GM11168 (cell line): ENCODE results near the gene VPS33B.
"Not testable (repeated sequence)": the region's sequence is repeated elsewhere in the genome, so short reads cannot be mapped to it uniquely, and the experiment has no call there.

Experiments used
- in situ Hi-C: fragments of 300-500 bp; cut with MboI; formaldehyde crosslinking; loops from one replicate; pipeline ENCODE4 v1.12.0; 2022; ENCODE audit warnings: low sequenced_read_pairs; ENCODE audit not compliant: unreplicated experiment

Gene VPS33B

DNA sequence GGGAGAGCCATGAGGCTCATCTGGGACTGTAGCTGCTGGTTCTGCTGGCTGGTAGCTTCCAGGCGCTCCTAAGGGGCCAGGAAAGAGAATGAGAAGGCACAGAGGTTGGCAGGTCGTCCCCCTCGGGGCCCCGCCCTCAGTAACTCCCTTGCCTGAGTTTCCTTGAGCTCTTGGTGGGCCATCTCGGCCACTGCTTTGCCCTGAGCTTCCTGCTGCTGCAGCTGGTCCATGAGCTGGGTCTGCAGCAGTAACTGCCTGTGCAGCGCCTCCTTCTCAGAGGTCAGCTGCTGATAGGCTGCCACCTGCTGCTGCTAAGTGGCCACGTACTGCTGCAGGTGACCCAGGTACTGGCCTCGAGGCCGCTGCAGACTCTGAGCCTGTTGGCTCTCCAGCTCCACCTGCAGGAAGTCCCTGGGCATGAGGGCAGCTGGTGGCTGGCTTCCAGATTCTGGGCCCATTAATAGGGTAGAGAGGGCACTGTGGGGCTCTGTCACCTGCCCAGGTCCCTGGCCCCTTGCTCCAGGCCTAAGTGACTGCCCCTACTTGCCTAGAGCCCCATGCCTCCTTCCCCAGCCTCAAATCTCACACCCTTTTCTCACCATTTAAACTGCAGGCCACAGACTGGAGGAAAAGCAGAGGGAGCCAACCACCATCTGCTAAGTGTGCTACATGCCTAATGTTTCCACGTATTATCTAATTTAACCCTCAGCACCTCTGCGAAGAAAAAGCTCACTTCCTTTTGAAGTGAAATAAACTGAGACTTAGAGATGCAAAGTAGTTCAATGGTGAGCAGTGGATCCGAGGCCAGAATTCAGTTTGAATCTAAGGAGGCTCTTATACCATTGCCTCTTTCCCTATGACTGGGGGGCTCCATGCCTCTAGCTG is 10.8 kb upstream of the VPS33B start:
- in situ Hi-C loops = loop anchor here (10.0 kb wide), 1 partner anchor 78 kb away; the partner anchor contains the start of gene RCCD1

DNA sequence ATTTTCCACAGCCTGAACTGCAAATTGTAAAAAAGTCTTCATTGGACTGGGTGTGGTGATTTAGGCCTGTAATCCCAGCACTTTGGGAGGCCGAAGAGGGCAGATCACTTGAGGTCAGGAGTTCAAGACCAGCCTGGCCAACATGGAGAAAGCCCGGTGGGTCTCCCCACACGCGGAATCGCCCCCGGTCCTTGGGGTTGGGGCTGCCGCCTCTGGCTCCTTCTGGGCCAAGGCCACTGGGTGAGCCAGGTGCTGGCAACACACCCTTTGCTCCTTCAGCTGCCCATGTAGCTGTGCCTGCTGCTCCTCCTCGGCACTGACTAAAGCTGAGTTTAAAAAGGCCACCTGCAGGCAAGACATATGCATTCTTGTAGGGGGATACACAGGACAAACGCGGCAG is 9.4 kb upstream of the VPS33B start:
- in situ Hi-C loops = loop anchor here (10.0 kb wide), 1 partner anchor 77 kb away; the partner anchor contains the start of gene RCCD1

DNA sequence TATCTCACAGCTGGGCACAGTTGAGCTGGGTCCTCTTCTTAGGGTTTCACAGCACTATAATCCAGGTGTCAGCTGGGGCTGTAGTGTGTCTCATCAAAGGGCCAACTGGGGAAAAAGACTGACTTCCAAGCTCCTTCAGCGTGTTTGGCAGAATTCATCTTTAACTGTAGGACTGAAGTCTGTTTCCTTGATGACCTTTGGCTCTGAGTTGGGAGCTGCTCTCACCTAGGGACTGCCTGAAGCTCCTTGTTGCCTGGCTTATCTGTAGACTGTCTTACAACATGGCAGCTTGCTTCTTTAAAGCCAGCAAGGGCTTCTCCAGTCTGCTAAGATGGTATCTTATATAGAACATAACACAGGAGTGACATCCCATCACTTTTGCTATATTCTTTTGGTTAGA is 5.3 kb upstream of the VPS33B start:
- in situ Hi-C loops = no loop called here

DNA sequence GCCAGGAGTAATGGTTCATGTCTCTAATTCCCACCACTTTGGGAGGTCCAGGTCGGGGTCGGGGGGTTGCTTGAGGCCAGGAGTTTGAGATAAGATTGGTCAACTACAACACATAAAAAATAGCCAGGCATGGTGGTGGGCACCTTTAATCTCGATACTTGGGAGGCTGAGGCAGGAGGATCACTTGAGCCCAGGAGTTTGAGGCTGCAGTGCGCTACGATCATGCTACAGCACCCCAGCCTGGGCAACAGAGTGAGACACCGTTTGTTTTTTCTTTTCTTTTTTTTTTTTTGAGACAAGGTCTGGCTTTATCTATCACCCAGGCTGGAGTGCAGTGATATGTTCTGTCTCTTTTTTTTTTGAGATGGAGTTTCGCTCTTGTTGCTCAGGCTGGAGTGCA is 1.3 kb upstream of the VPS33B start:
- in situ Hi-C loops = no loop called here

DNA sequence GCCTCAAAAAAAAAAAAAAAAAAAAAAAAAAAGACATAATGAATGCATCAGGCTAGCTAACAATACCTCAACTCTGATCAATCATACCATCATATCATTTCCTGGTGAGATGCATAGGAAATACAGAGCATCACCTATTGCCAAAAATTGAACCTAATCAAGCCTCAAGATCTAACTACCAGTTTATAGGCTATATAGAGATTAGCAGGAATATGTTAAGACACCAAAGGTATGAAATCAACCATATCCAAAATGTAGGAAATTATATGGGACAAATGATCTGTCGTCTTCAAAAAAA is 387 bp upstream of the VPS33B start:
- in situ Hi-C loops = no loop called here

DNA sequence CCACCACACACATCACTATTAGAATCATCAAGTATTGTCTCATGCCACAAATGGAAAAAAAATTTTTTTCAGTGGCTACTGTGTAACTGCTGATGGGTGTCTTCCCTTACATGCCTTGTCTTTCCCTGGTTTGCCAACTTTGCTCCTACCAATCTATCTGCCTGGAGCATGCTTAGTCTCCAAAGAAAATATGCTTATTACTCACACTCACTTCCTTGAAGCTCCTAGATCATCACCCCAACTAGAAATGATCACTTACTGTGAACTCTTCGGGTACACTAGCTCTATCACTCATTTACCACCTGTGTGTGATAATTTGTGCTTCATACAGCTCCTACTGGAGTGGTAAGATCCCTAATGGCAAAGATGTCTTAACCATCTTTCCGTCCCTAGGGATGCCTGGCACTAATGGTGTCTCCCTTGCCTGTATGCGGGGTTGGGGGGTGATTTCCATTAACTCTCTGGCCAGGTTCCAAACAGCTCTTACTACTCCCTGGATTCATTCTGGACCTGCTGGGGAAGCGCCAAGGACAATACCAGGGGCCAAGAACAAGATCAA is 799 bp downstream of the VPS33B start:
- in situ Hi-C loops = no loop called here

DNA sequence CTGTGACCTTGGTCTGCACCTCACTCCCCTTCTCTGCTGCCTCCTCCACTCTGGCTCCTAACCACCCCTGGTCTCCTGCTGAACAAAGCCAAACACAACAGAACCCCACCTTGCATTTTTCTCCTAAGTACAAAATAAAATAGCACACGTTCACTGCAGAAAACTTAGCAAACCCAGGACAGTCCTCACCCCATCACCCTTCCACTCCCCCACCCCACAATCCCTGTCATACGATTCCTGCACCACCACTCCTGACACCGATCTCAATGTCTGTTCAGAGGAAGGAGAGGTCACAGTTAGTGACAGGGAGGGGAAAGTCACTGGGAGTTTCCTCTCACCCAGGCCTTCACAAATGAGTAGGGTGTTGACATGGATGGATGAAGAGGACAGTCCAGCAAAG is 4.2 kb downstream of the VPS33B start:
- in situ Hi-C loops = no loop called here

DNA sequence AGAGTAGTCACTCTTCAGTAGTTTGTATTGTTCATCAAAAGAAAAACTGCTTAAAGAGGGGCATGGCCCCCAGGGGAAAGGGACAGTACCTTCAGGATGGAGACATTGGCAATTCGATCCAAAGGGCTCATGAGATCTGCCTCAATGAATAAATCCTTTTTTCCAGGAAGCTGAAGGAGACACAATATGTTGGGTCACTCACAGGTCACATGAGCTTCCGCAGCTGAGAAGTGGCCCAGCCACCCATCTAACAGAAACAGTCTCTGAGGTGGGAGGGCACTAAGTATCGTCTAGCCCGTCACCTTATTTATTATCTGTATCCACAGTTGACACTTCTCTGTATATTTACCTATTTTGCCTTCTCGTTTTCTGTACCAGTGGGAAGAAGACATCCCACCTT is 4.7 kb downstream of the VPS33B start:
- in situ Hi-C loops = no loop called here

DNA sequence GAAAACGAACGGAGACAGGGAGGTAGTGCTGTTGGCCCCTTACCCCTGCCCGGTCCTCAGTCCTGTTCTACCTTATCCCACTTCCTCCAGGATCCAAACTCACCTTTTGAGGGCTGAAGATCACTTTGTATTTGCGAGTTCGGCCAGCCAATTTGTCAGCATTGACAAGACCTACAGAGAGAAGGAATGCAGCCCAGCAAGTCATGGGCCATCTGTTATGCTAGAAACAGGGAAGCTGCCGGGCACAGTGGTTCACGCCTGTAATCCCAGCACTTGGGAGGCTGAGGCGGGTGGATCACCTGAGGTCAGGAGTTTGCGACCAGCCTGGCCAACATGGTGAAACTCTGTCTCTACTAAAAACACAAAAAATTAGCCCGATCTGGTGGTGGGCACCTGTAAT is 8.7 kb downstream of the VPS33B start:
- in situ Hi-C loops = not testable (repeated sequence)

DNA sequence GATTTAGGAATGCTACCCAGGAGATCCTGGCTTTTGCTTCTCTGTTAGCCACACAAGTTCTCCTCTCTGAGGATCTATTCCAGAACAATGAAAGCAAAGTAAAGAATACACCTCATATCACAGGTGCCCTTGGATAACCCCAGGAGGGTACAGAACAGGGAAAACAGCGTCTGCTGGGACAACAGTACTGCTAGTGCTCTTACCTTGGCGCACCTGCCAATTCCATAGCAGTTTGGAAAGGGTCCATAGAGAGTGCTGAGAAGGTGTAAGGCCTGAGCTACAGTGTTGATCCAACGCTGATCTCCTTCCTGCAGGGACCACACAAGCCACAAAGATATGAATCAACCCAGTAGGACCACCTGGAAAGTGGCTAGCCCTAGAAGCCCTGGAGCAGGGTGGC is 15.1 kb downstream of the VPS33B start:
- in situ Hi-C loops = no loop called here

DNA sequence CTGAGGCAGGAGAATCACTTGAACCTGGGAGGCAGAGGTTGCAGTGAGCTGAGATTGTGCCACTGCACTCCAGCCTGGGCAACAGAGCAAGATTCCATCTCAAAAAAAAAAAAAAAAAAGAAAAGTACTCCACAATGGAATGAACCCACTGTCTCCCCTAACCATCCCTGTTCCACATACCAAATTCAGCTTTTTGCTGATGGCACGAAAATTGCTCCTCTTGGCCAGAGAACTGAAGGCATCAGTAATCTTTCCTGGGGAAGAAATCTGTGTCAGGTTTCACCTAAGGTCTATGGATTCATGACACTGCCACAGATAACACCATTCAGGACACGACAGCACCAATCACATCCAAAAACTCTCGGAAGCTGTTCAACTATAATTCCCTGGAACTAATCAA is 21.2 kb downstream of the VPS33B start:
- in situ Hi-C loops = no loop called here

DNA sequence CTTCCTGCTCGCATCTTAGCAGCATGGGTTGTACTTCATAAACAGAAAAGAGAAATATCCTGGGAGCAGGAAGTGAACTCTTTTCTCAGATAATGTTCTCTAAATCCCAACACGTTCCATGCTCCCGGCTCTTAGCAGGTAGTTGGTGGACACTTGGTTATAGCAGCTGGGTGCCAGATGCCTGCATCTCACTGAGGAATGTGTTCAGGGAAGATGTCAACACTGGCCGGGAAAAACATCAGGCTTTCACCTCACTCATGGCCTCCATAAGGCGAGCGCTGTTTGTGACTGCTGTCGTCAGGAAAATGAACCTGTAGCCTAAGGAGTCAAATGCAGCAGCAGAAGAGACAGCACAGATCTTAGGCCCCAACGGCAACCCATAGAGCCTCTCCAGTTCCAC is 23.7 kb downstream of the VPS33B start:
- in situ Hi-C loops = no loop called here

DNA sequence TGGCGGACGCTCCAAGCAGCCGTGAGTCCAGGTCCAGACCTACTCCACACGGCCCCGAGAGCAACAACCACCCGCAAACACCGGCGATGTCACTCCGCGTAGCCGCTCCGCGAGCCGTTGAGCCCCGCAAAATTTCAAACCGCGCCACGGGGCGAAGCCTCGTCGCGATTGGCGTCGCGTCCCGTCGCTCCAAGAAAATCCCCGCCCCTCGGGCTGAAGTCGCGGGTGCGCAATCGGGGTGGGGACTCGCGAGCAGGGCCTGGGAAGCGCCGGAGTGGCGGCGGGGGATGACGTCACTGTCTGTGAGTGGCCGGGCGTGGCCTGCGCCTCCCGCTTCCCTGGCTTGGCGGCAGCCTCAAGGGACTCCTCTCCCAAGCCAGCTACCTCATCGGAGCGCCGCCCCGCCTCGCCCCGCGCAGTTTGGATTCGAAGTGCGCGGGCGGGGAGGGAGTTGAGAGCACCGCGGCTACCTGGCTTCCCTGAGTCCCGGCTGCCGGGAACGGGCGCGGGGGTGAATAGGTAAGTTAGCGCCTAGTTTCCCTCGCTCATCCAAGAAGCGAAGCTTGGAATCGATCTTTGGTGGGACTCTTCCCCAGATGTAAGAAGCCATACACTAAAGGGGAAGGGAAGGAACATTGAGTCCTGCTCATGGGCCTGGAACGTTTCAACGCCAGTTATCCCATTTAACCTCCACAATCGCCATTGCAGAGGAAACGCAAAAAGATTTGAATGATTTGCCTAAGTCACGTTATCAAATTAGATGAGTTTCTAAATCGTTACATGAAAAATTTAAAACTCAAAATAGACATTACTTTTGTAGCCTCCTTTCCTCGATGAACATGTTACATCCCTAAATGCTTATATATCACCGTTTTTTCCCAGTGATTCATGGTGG is 27.7 kb downstream of the VPS33B start, which contains the start of gene PRC1:
Gene PRC1 (minus strand): TSS at position 119 of the 895 bp plus-strand sequence. CDS start 118 bp downstream, at position 1.
- in situ Hi-C loops = no loop called here

DNA sequence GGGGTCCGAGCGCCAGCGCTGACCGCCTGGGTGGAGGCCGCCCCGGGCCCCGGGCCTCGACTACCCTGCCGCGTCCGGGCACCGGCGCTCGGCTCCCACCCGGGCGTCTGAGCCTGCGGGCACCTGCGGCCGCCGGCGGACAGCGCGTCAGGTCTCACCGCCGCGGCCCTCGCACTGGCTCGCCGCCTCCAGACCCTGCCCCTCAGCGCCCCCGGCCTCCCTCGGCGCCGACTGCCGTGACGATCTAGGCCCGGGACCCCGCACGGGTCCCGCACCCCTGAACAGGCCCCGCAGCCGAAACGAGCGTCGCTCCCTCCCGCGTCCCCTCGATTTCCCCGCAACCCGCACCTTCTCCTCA is 28.4 kb downstream of the VPS33B start:
- in situ Hi-C loops = no loop called here

DNA sequence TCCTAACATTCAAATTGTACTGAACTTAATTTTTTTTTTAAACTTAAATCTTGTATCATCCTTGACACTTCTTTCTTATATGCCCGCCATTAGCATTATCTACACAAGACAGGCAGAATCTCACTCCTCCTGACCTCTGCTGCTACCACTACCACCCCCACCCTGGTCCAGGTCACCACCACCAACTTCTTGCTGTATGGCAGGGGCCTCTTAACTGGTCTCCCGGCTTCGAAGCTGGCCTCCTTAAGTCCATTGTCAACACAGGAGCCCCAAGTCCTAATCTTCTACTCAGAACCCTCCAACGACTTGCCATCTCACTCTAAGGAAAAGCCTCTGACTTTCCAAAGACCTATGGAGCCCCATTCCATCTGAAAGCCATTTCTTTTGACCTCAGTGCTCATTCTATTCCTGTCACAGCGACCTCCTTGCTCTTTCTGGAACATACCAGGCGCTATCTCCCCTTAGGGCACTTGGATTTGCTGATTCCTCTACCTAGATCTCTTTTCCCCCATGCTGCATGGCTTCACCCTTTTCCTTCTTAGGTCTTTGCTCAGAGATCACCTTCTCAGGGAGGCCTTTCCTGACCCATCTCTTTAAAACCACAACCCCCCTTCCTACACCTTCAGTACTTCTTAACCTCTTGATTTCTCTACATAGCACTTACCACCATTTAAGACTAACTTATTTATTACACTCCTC is 30.7 kb downstream of the VPS33B start:
- in situ Hi-C loops = no loop called here

DNA sequence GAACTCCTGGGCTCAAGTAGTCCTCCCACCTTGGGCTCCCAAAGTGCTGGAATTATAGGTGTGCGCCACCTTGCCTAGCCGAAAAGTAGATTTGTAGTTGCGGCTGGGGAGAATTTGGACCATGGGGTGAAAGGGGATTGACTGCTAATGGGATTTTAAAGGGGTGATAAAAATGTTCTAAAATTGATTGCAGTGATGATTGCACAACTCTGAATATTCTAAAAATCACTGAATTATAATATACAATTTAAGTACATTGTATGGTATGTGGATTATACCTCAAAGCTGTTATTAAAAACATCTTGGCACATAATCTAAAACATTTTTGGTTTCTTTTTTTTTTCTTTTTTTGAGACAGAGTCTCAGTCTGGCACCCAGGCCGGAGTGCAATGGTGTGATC is 31.9 kb downstream of the VPS33B start:
- in situ Hi-C loops = no loop called here

DNA sequence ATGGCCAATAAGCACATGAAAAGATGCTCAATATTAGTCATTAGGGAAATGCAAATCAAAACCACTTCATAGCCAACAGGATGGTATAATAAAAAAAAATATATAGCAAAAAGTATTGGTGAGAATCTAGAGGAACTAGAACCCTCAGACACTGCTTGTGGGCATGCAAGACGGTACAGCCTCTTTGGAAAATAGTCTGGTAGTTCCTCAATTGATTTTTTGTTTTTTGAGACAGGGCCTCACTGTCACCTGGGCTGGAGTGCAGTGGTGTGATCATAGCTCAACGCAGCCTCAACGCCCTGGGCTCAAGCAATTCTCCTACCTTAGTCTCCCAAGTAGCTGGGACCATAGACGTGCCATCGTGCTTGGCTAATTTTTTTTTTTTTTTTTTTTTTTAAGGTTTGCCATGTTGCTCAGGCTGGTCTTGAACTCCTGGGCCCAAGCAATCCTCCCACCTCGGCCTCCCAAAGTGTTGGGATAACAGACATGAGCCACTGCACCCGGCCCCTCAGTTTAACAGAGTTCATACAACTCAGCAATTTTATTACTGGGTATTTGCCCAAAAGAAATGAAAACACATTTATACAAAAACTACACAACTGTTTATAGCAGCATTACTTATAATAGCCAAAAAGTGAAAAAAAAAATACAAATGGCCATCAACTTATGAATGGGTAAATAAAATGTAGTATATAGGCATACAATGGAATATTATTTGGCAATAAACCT is 33.2 kb downstream of the VPS33B start:
- in situ Hi-C loops = no loop called here

DNA sequence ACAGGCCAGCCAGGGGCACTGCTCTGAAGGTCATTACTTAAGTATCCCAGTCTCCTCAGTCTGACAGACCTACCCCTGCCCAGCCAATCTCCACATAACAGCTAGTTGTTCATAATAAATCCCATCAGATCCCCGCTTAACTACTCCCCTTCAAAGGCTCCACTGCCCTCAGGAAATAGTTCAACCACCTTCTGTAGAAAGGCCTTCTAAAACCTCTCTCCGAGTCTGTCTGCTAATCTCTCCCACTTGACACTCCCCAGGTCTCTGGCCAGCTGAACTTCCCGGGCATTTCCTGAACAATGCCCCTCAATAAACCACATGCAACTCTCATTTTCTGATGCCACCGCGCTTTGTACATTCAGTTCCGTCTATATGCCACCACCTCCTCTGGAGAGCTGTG is 34.1 kb downstream of the VPS33B start:
- in situ Hi-C loops = no loop called here

DNA sequence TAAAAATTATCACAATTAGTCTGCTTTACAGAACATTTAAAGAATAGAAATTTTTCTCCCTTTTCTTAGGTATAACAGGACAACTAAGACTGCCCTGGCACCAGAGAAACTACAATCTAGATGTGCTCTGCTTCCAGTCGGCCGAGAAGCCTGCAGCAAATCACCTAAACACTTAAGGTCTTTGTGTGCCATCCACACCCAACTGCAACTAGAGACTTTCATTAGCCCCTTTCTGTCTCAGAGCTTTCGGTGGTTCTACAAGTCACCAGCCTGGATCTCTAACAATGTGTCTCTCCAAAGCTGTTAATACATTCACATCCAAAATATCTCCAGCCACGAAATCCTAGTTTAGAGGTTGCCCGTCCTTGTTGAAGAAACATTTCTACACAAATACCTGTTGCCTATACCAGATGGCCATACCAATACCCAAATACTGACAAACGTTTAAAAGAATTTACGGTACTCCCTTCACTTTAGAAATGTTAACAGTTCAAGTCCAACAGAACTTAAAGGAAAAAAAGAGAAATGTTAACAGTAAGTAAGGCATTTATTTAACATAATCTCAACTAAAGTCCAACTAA is 34.7 kb downstream of the VPS33B start:
- in situ Hi-C loops = no loop called here
